GM21526 (cell line): ENCODE measurements around the gene PDAP1.
"Not testable (repeated sequence)": the region's sequence is repeated elsewhere in the genome, so short reads cannot be mapped to it uniquely, and the experiment has no call there.

Experiments used
- ATAC-seq: cut with Tn5 transposase; IDR thresholded peaks from one replicate; pipeline ENCODE4 v1.9.1; 2021; ENCODE audit warnings: moderate library complexity; ENCODE audit not compliant: unreplicated experiment, low FRiP score

PDAP1 gene

GRCh38 chr7:99357701-99358490 lies 50.5 kb downstream of the PDAP1 start:
- no peak for ATAC-seq

GRCh38 chr7:99355098-99355497 lies 53.3 kb downstream of the PDAP1 start:
- no peak for ATAC-seq

- no peak for ATAC-seq
These were observed 56.1 kb downstream of the PDAP1 start for GRCh38 chr7:99352247-99352646.

GRCh38 chr7:99350641-99351040 lies 57.8 kb downstream of the PDAP1 start:
- ATAC-seq: not testable (repeated sequence)
